Measurements from ENCODE around the gene TMSB4X.
A peak's percentile ranks its signal among the peaks of the same experiment; 100 is the strongest.
"Not testable (repeated sequence)": the region's sequence is repeated elsewhere in the genome, so short reads cannot be mapped to it uniquely, and the experiment has no call there.

The TMSB4X gene

GRCh38 chrX:12976819-12977732, 2.2 kb downstream of the TMSB4X start:
- not testable (repeated sequence) for DNase-seq

GRCh38 chrX:12977761-12978204, 2.9 kb downstream of the TMSB4X start:
- DNase-seq = no peak

GRCh38 chrX:12978205-12979025, 3.5 kb downstream of the TMSB4X start:
- peak; percentile 74 for DNase-seq

- DNase-seq = no peak
These were observed 4.2 kb downstream of the TMSB4X start for GRCh38 chrX:12979026-12979607.

- DNase-seq = no peak
These were observed 4.7 kb downstream of the TMSB4X start for GRCh38 chrX:12979616-12980015.

- DNase-seq = not testable (repeated sequence)
These were observed 5.1 kb downstream of the TMSB4X start for GRCh38 chrX:12980039-12980438.

- no peak for DNase-seq
These were observed 7.0 kb downstream of the TMSB4X start for GRCh38 chrX:12981880-12982279.

- DNase-seq = peak; percentile 55
These were observed 9.9 kb downstream of the TMSB4X start for GRCh38 chrX:12984603-12985319.

GRCh38 chrX:12985331-12985730, 10.4 kb downstream of the TMSB4X start:
- DNase-seq = no peak

- DNase-seq = no peak
These were observed 11.4 kb downstream of the TMSB4X start for GRCh38 chrX:12986164-12986779.

GRCh38 chrX:12986886-12987285, 12.0 kb downstream of the TMSB4X start:
- DNase-seq = no peak

GRCh38 chrX:12987340-12987739, 12.4 kb downstream of the TMSB4X start:
- DNase-seq = no peak

- no peak for DNase-seq
These were observed 13.1 kb downstream of the TMSB4X start for GRCh38 chrX:12987900-12988594.

- no peak for DNase-seq
These were observed 13.9 kb downstream of the TMSB4X start for GRCh38 chrX:12988797-12989196.

- no peak for DNase-seq
These were observed 14.6 kb downstream of the TMSB4X start for GRCh38 chrX:12989461-12989860.

- no peak for DNase-seq
These were observed 16.7 kb downstream of the TMSB4X start for GRCh38 chrX:12991575-12991974.

- DNase-seq = no peak
These were observed 17.7 kb downstream of the TMSB4X start for GRCh38 chrX:12992544-12993118.

GRCh38 chrX:12993826-12994225, 18.9 kb downstream of the TMSB4X start:
- no peak for DNase-seq

- no peak for DNase-seq
These were observed 19.4 kb downstream of the TMSB4X start for GRCh38 chrX:12994321-12994720.

GRCh38 chrX:12996934-12997435, 22.1 kb downstream of the TMSB4X start:
- no peak for DNase-seq

Data from stimulated activated CD4-positive, alpha-beta T cell treated with anti-CD3 and anti-CD28 coated beads, Interleukin-1b, Interleukin-23, amount 100 ng/mL, for 48 hours (primary cell).